Neuron (in vitro differentiated cells): ENCODE results near the gene PCSK5.
"Not testable (repeated sequence)": the region's sequence is repeated elsewhere in the genome, so short reads cannot be mapped to it uniquely, and the experiment has no call there.

Experiments
- H2AFZ ChIP-seq: one replicate; pipeline ENCODE4 v1.6.1; 2013; ENCODE audit warnings: low read depth, mild to moderate bottlenecking, inconsistent platforms, low read length, moderate library complexity
- H3K27me3 ChIP-seq: one replicate; pipeline ENCODE4 v1.6.1; 2013; ENCODE audit warnings: low read length; ENCODE audit not compliant: insufficient read depth
- H3K36me3 ChIP-seq: one replicate; pipeline ENCODE4 v1.6.1; 2013; ENCODE audit warnings: low read length; ENCODE audit not compliant: insufficient read depth
- H3K4me1 ChIP-seq: one replicate; pipeline ENCODE4 v1.6.1; 2013; ENCODE audit warnings: low read length; ENCODE audit not compliant: insufficient read depth
- H3K4me3 ChIP-seq: 2 replicates; pipeline ENCODE4 v1.5.1; 2013; ENCODE audit warnings: mild to moderate bottlenecking, low read length, moderate library complexity
- H3K9me3 ChIP-seq: one replicate; pipeline ENCODE4 v1.6.1; 2013; ENCODE audit warnings: low read length

Gene PCSK5

DNA sequence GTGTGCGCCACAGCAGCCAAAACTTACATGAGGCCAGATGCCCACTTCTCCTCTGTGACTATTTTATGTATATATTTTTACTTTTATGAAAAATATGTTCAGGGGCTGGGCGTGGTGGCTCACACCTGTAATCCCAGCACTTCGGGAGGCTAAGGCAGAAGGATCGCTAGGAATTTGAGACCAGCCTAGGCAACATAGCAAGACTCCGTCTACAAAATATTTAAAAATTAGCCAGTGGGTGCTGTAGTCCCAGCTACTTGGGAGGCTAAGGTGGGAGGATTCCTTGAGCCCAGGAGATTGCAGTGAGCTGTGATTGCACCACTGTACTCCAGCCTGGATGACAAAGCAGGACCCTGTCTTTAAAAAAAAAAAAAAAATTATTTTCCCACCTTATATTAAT is 420.5 kb downstream of the PCSK5 start:
- Histone ChIP-seq H3K9me3 (no peaks in the 10 kb centered on the region), H2AFZ (no peak overlapping the region), H3K36me3 (no peaks in the 10 kb centered on the region), H3K4me3 (no peak overlapping the region), H3K27me3 (no peaks in the 10 kb centered on the region), H3K4me1 (no peaks in the 10 kb centered on the region)

DNA sequence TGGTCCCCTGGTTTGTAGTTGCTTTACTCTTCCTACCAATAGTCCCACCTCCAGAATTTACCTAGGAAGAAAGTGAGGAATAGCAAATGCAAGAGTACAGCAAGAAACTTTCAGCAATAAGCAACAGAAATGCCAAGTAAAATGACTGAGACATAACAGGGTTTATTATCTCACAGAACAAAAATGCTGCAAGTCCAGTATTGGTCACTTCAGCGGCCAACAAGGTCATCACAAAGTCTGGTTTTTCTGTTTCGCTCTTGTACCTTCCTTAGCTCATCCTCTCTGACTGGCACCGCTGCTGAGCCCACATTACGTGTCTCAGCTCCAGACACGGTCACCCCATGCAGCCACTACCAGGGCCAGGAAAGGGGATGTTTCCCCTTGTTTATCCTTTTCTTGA is 421.1 kb downstream of the PCSK5 start:
- Histone ChIP-seq H3K4me3 (no peak overlapping the region), H3K9me3 (no peaks in the 10 kb centered on the region), H3K4me1 (no peaks in the 10 kb centered on the region), H2AFZ (no peak overlapping the region), H3K27me3 (no peaks in the 10 kb centered on the region), H3K36me3 (no peaks in the 10 kb centered on the region)

DNA sequence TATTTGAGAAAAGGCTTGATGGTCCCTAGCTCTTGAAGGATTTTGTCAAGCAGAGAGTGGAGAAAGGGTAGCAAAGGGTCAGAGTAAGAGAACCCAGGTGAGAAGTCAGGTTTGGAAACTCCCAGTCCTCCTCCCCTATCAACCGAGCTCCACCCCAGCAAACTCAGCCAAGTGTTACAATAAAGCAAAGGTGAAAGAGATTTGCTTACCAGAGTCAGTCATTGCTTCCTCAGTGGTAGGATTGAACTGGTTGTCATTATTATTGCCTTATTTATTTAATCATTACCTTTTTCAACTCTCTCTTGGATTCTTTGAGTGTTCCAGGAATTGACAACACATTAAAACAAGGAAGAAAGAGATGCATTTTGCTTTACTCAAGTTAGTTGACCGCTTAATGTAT is 423.3 kb downstream of the PCSK5 start:
- no peaks in the 10 kb centered on the region for H3K27me3 ChIP-seq
- H3K4me3 ChIP-seq = no peak overlapping the region
- H3K4me1 ChIP-seq = no peaks in the 10 kb centered on the region
- no peaks in the 10 kb centered on the region for H3K9me3 ChIP-seq
- H2AFZ ChIP-seq = no peak overlapping the region
- no peaks in the 10 kb centered on the region for H3K36me3 ChIP-seq

DNA sequence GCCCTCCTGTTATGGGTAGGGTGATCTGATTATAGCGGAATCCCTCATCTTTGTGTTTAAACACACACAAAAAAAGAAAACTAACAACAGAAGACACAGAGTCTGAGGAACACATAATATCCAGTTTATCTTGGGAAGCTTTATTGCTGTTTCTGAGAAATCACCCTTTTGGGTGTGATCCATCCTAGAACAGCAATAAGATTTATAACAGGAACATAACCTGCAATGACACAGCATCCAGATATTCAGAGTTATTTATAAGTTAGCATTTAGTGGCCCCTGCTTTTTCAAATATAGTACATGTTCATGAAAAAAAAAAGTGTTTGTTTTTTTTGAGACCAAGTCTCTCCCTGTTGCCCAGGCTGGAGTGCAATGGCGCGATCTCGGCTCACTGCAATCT is 423.8 kb downstream of the PCSK5 start:
- no peaks in the 10 kb centered on the region for H3K4me1 ChIP-seq
- no peak overlapping the region for H2AFZ ChIP-seq
- H3K36me3 ChIP-seq = no peaks in the 10 kb centered on the region
- no peaks in the 10 kb centered on the region for H3K9me3 ChIP-seq
- no peaks in the 10 kb centered on the region for H3K27me3 ChIP-seq
- H3K4me3 ChIP-seq = no peak overlapping the region

DNA sequence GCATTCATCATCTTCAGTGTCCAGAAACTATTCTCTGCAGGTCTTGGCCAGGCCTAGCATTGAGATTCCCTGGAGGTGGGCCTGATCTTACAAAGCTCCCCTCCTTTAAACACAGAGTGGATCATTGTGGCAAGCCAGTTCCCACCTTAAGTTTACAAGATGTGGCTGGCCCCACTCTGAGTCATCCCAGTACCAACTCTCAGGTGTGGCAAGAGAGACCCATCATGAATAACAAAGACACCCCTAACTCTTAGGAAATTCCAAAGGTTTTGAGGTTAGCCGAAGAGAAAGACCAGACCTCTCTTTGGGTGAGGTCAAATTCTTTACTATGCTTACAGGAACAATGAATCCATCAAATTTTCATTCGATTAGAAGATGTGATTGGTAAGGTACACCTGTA is 425.6 kb downstream of the PCSK5 start:
- Histone ChIP-seq H3K36me3 (no peaks in the 10 kb centered on the region), H2AFZ (no peak overlapping the region), H3K27me3 (no peaks in the 10 kb centered on the region), H3K4me3 (no peak overlapping the region), H3K9me3 (no peaks in the 10 kb centered on the region), H3K4me1 (no peaks in the 10 kb centered on the region)

DNA sequence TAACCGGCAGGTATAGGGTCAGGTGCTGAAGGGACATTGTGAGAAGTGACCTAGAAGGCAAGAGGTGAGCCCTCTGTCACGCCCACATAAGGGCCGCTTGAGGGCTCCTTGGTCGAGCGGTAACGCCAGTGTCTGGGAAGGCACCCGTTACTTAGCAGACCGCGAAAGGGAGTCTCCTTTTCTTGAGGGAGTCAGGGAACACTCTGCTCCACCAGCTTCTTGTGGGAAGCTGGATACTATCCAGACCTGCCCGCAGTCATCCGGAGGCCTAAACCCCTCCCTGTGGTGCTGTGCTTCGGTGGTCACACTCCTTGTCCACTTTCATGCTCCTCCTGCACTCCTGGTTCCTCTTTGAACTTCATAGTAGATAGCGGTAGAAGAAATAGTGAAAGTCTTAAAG is 429.0 kb downstream of the PCSK5 start:
- not testable (repeated sequence) for H3K4me3 ChIP-seq, H2AFZ ChIP-seq, H3K27me3 ChIP-seq, H3K36me3 ChIP-seq, H3K4me1 ChIP-seq, H3K9me3 ChIP-seq

DNA sequence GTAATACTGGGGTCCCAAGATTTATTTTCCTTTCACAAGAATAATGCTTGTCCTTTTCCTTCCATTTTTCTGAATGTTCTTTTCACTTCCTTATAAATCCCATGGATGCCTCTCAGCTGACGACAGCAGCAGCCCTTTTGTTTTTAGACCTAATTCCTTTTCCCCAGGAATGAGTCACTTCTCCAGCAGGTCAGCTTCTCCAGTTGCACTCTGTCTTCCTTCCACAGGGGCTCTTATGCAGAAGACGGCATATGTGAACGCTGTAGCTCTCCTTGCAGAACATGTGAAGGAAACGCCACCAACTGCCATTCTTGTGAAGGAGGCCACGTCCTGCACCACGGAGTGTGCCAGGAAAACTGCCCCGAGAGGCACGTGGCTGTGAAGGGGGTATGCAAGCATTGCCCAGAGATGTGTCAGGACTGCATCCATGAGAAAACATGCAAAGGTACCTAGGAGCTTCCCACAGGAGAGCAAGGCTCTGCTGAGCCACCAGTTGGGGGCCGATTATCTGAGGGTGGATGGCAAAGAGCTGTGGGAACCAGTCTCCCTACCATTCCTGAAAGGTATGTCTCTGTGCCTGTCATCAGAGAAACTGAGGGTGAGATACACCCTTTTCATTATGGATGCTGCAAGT is 430.8 kb downstream of the PCSK5 start:
- H3K4me3 ChIP-seq = no peak overlapping the region
- H3K9me3 ChIP-seq = no peaks in the 10 kb centered on the region
- H3K27me3 ChIP-seq = no peaks in the 10 kb centered on the region
- H3K4me1 ChIP-seq = peaks cover 6% of the 10 kb centered on the region
- H2AFZ ChIP-seq = no peak overlapping the region
- H3K36me3 ChIP-seq = no peaks in the 10 kb centered on the region

DNA sequence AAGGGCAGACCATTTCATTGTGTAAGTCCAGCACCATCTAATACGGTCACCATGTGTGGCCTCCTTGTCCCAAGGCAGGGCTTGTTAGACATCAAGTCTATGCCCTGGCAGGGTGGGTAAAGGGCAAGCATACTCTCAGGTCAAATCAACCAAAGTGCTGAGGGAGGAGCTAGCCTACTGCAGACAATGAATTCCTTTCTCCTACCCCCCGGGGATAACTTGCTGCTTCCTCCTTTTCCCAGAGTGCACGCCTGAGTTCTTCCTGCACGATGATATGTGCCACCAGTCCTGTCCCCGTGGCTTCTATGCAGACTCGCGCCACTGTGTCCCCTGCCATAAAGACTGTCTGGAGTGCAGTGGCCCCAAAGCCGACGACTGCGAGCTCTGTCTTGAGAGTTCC is 432.3 kb downstream of the PCSK5 start:
- Histone ChIP-seq H3K4me1 (peaks cover 6% of the 10 kb centered on the region), H3K9me3 (no peaks in the 10 kb centered on the region)

DNA sequence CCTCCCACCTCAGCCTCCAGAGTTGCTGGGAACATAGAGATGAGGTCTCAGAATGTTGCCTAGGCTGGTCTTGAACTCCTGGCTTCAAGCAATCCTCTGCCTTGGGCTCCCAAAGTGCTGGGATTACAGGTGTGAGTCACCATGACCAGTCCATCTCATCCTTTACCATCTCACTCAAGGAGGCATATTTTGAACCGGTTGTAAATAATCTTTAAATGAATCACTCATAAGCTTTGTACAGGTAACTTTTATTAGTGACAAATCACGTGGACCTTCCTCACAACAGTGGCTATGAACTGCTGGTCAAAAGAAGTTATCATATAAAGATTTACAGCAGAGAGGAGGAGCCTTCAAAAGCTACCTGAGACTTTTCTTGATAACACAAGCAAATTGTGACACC is 433.0 kb downstream of the PCSK5 start:
- Histone ChIP-seq H2AFZ (no peak overlapping the region), H3K36me3 (no peaks in the 10 kb centered on the region), H3K4me1 (peaks cover 6% of the 10 kb centered on the region), H3K4me3 (no peak overlapping the region), H3K27me3 (no peaks in the 10 kb centered on the region), H3K9me3 (no peaks in the 10 kb centered on the region)

More for the DNA sequence above, 432.3 kb downstream of the PCSK5 start:
- Histone ChIP-seq H3K36me3 (no peaks in the 10 kb centered on the region), H2AFZ (no peak overlapping the region), H3K27me3 (no peaks in the 10 kb centered on the region), H3K4me3 (no peak overlapping the region)

DNA sequence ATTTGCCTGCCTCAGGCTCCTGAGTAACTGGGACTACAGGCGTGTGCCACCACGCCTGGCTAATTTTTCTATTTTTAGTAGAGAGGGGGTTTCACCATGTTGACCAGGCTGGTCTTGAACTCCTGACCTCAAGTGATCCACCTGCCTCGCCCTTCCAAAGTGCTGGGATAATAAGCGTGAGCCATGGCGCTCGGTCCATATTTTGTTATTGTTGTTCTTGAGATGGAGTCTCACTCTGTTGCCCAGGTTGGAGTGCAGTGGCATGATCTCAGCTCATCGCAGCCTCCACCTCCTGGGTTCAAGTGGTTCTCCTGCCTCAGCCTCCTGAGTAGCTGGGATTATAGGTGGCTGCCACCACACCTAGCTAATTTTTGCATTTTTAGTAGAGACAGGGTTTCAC is 433.6 kb downstream of the PCSK5 start:
- H3K4me3 ChIP-seq, H3K4me1 ChIP-seq, H3K27me3 ChIP-seq, H3K36me3 ChIP-seq, H3K9me3 ChIP-seq, H2AFZ ChIP-seq: not testable (repeated sequence)

DNA sequence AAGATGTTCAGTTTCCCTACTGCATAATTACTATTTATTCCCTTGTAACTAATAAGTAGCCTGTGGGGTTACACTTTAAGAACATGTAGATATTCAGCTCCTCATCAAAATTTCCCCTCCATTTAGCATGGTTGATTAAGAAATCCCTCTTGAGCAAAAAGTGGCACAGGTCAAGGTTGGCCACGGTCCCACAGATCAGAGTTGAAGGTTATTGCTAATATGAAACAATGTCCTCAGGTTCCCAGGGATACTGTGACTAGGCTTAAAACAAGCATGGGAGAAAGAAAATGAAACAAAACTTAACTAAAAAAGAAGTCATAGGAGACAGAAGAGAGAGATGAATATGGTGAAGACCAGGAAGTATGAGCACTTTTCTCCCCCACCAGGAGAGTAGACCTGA is 439.6 kb downstream of the PCSK5 start:
- Histone ChIP-seq H3K27me3 (no peaks in the 10 kb centered on the region), H2AFZ (no peak overlapping the region), H3K36me3 (no peaks in the 10 kb centered on the region), H3K4me3 (no peak overlapping the region), H3K9me3 (no peaks in the 10 kb centered on the region), H3K4me1 (no peaks in the 10 kb centered on the region)

DNA sequence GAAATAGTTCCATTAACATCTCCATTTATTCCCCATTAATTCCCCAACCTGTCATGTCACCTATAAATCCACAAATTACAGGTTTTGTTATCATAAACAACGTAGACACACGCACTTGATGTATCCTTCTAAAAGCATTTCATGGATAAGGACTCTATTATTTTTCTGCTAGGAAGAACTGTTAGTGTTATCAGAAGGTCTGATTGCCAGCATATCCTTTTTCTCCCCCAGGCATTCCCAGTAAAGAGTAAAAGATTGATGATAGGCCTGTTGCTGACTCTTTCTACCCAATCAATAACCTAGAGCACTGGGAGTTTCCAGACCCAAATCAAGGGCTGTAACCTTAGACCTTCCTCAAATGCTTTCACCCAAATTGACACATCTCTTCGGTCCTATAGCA is 442.9 kb downstream of the PCSK5 start:
- H3K9me3 ChIP-seq = no peaks in the 10 kb centered on the region
- no peak overlapping the region for H2AFZ ChIP-seq
- no peak overlapping the region for H3K4me3 ChIP-seq
- H3K4me1 ChIP-seq = no peaks in the 10 kb centered on the region
- no peaks in the 10 kb centered on the region for H3K36me3 ChIP-seq
- H3K27me3 ChIP-seq = no peaks in the 10 kb centered on the region

DNA sequence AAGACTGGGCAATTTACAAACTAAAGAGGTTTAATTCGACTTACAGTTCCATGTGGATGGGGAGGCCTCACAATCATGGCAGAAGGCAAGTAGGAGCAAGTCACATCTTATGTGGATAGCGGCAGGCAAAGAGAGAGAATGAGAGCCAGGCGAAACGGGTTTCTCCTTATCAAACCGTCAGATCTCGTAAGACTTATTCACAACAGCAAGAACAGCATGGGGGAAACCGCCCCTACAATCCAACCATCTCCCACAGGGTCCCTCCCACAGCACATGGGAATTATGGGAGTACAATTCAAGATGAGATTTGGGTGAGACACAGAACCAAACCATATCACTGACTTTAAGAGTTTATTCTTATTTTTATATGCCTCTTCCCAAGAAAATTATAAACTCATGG is 443.5 kb downstream of the PCSK5 start:
- Histone ChIP-seq H3K9me3 (no peaks in the 10 kb centered on the region), H3K4me1 (no peaks in the 10 kb centered on the region), H2AFZ (no peak overlapping the region), H3K27me3 (no peaks in the 10 kb centered on the region), H3K4me3 (no peak overlapping the region), H3K36me3 (no peaks in the 10 kb centered on the region)

DNA sequence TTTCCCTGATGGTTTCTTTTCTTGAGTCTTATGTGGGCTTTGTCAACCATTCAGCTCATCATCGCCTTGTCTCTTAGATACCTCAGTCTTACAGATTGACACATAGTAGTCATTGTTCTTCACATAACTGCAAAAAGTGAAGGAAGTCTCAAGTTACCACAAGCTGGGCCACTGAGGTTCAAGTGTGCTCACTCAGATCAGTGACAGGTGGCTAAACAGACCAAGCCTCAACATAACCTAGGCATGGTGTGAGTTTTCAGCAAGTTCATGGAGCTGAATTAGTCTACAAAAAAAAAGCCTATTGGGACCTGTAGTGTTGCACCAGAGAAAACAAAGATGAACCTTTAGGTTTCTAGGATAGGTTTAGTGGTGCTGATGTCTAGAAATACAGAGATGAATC is 445.6 kb downstream of the PCSK5 start:
- Histone ChIP-seq H2AFZ (no peak overlapping the region), H3K4me3 (no peak overlapping the region)

More for the DNA sequence above, 445.6 kb downstream of the PCSK5 start:
- Histone ChIP-seq H3K27me3 (no peaks in the 10 kb centered on the region), H3K4me1 (no peaks in the 10 kb centered on the region), H3K9me3 (no peaks in the 10 kb centered on the region), H3K36me3 (no peaks in the 10 kb centered on the region)
